GM23338 (cell line): ENCODE data around the gene GTF2F1. TPM values are rescaled to one million over a fixed set of nuclear protein-coding genes. Genes with fewer than 3 reads are reported as not detected.

ENCODE experiments used
- ATAC-seq: fragments of 200-7000 bp; cut with Tn5 transposase; 3 replicates; pipeline ENCODE4 v1.9.1; 2020
- DNase-seq: peaks from one replicate; pipeline ENCODE4 v3.0.0-alpha.2; 2015; ENCODE audit warnings: low spot score
- H2AFZ ChIP-seq: fragments of 200-600 bp; sonication (generic); 2 replicates; pipeline ENCODE4 v1.8.0; 2016; ENCODE audit warnings: antibody characterized with exemption, mild to moderate bottlenecking, moderate library complexity
- H3F3A ChIP-seq: fragments of 200-600 bp; sonication (generic); replicated peaks from 2 replicates; pipeline ENCODE4 v1.8.0; 2017; ENCODE audit warnings: antibody characterized with exemption, mixed run types, low read depth
- H3K27ac ChIP-seq: fragments of 200-600 bp; sonication (generic); 2 replicates; pipeline ENCODE4 v1.6.1; 2016; ENCODE audit warnings: low read depth
- H3K27me3 ChIP-seq: fragments of 200-600 bp; sonication (generic); 2 replicates; pipeline ENCODE4 v1.8.0; 2016; ENCODE audit warnings: mild to moderate bottlenecking, mixed run types, moderate library complexity; ENCODE audit not compliant: insufficient read depth
- H3K36me3 ChIP-seq: fragments of 200-600 bp; sonication (generic); 2 replicates; pipeline ENCODE4 v1.8.0; 2016; ENCODE audit warnings: mild to moderate bottlenecking; ENCODE audit not compliant: insufficient read depth
- H3K4me1 ChIP-seq: fragments of 200-600 bp; sonication (generic); 2 replicates; pipeline ENCODE4 v1.8.0; 2016; ENCODE audit warnings: mild to moderate bottlenecking, moderate library complexity; ENCODE audit not compliant: insufficient read depth
- H3K4me2 ChIP-seq: fragments of 200-600 bp; sonication (generic); 2 replicates; pipeline ENCODE4 v1.7.1; 2017; ENCODE audit warnings: mixed run types
- H3K4me3 ChIP-seq: fragments of 200-600 bp; sonication (generic); 2 replicates; pipeline ENCODE4 v1.6.1; 2016; ENCODE audit warnings: mixed run types
- H3K79me2 ChIP-seq: fragments of 200-600 bp; sonication (generic); replicated peaks from 2 replicates; pipeline ENCODE4 v1.8.0; 2017; ENCODE audit warnings: mild to moderate bottlenecking; ENCODE audit not compliant: insufficient read depth
- H3K9me2 ChIP-seq: fragments of 200-600 bp; sonication (generic); 2 replicates; pipeline ENCODE4 v1.8.0; 2017; ENCODE audit not compliant: insufficient read depth
- H4K20me1 ChIP-seq: fragments of 200-600 bp; sonication (generic); replicated peaks from 2 replicates; pipeline ENCODE4 v1.8.0; 2017; ENCODE audit warnings: mild to moderate bottlenecking; ENCODE audit not compliant: insufficient read depth
- H3K27ac Mint-ChIP-seq: 2 replicates; pipeline ENCODE4 v1.8.0; 2020; ENCODE audit warnings: inconsistent platforms, mild to moderate bottlenecking, moderate library complexity, mixed read lengths
- H3K27me3 Mint-ChIP-seq: 3 replicates; pipeline ENCODE4 v1.8.0; 2022; ENCODE audit warnings: low read depth, mild to moderate bottlenecking, moderate library complexity, mixed read lengths, inconsistent platforms; ENCODE audit not compliant: insufficient read depth, poor library complexity
- H3K36me3 Mint-ChIP-seq: 3 replicates; pipeline ENCODE4 v1.8.0; 2021; ENCODE audit warnings: low read depth, mild to moderate bottlenecking, inconsistent platforms, moderate library complexity, mixed read lengths
- H3K4me1 Mint-ChIP-seq: 3 replicates; pipeline ENCODE4 v1.8.0; 2020; ENCODE audit warnings: mild to moderate bottlenecking, inconsistent platforms, mixed read lengths
- H3K4me3 Mint-ChIP-seq: 3 replicates; pipeline ENCODE4 v1.8.0; 2021; ENCODE audit warnings: moderate library complexity, mild to moderate bottlenecking, inconsistent platforms, mixed read lengths
- H3K9me3 Mint-ChIP-seq: 3 replicates; pipeline ENCODE4 v1.8.0; 2020; ENCODE audit warnings: moderate library complexity, mild to moderate bottlenecking, inconsistent platforms, mixed read lengths
- CREB1 ChIP-seq: fragments of 250-450 bp; sonication (Bioruptor Pico); IDR thresholded peaks from 2 replicates; pipeline ENCODE4 v1.5.0; 2020; ENCODE audit warnings: low read depth, mild to moderate bottlenecking, moderate library complexity
- CTCF ChIP-seq, 2 experiments: fragments of 200-600 bp in 1 of 2; sonication (generic) in 1 of 2; conservative IDR thresholded peaks; 2 replicates each; pipeline versions ENCODE4 v1.5.1 to v1.6.1; 2016 to 2017; ENCODE audit warnings: antibody characterized with exemption in 2 of 2, low read depth in 2 of 2, mild to moderate bottlenecking in 2 of 2, moderate library complexity in 1 of 2
- EZH2phosphoT487 ChIP-seq: fragments of 200-600 bp; sonication (generic); IDR thresholded peaks from one replicate; pipeline ENCODE4 v1.8.1; 2018; ENCODE audit warnings: antibody characterized with exemption; ENCODE audit not compliant: unreplicated experiment
- JUNB ChIP-seq: IDR thresholded peaks from one replicate; pipeline ENCODE4 v1.6.1; 2016; ENCODE audit warnings: antibody characterized with exemption; ENCODE audit not compliant: unreplicated experiment
- POLR2AphosphoS5 ChIP-seq: IDR thresholded peaks from 2 replicates; pipeline ENCODE4 v1.6.1; 2016; ENCODE audit warnings: antibody characterized with exemption, low read depth
- ZNF462 ChIP-seq: fragments of 250-450 bp; sonication (Bioruptor Pico); IDR thresholded peaks from 2 replicates; pipeline ENCODE4 v1.5.0; 2020; ENCODE audit warnings: mild to moderate bottlenecking, moderate library complexity
- polyA plus RNA-seq: library from polyadenylated mRNA; unstranded; fragments of >200 nt; fragmentation: Nextera tagmentation; extraction: Ambion mirVana; gene quantifications from 2 replicates; pipeline ENCODE4 v1.2.1, GENCODE V29; 2016
- total RNA-seq: library from RNA; depleted of rRNA; stranded (reverse); fragments of >200 nt; shearing (Covaris generic); gene quantifications from 2 replicates; pipeline ENCODE4 v1.2.3, GENCODE V29; 2014

GTF2F1 gene
- total and polyA plus RNA-seq, 2 experiments from 2014 or later: 62.1 to 65.5 TPM

- H3K36me3 ChIP-seq: peaks cover 43% of the 10 kb centered on the region
Measured at GRCh38 chr19:6417713-6418561, 25.0 kb upstream of the GTF2F1 start.

GRCh38 chr19:6416658-6417405 is 23.9 kb upstream of the GTF2F1 start:
- Histone ChIP-seq H3K27me3 (no peaks in the 10 kb centered on the region), H3K27ac (no peak overlapping the region), H3K4me2 (no peak overlapping the region), H3K4me3 (no peak overlapping the region), H3K4me1 (peaks cover 10% of the 10 kb centered on the region), H2AFZ (no peak overlapping the region), H3K9me2 (no peaks in the 10 kb centered on the region), H4K20me1 (peaks cover 34% of the 10 kb centered on the region), H3F3A (peaks cover 24% of the 10 kb centered on the region), H3K79me2 (peaks cover 37% of the 10 kb centered on the region), H3K36me3 (peaks cover 38% of the 10 kb centered on the region)
- ATAC-seq: no peak
- no peak overlapping the region for H3K4me3 Mint-ChIP-seq
- DNase-seq: no peak
- peaks cover 88% of the 10 kb centered on the region for H3K36me3 Mint-ChIP-seq
- H3K9me3 Mint-ChIP-seq: no peaks in the 10 kb centered on the region; the same call in 2 of the 3 replicates
- peaks cover 21% of the 10 kb centered on the region for H3K4me1 Mint-ChIP-seq
- H3K27ac Mint-ChIP-seq: no peak overlapping the region
- H3K27me3 Mint-ChIP-seq: peaks cover 10% of the 10 kb centered on the region
- TF ChIP-seq ZNF462 (CRISPR knock-in tag) (no peak), EZH2phosphoT487 (no peak), POLR2AphosphoS5 (no peak), CREB1 (CRISPR knock-in tag) (no peak), JUNB (no peak)

More at GRCh38 chr19:6417713-6418561, 25.0 kb upstream of the GTF2F1 start:
- H3K27me3 Mint-ChIP-seq: peaks cover 10% of the 10 kb centered on the region
- H3K79me2 ChIP-seq: peaks cover 48% of the 10 kb centered on the region
- H3K4me3 ChIP-seq: no peak overlapping the region
- TF ChIP-seq CTCF (conservative IDR thresholded peaks at IDR 0.05; ENCODE audit: low read depth in 2 of 2) (peak; percentile 23 to 63; a peak in 3 of 4 replicates), POLR2AphosphoS5 (no peak)
- H3F3A ChIP-seq: peaks cover 23% of the 10 kb centered on the region; the same call in 1 of the 2 replicates
- no peak overlapping the region for H3K4me3 Mint-ChIP-seq
- DNase-seq: peak; percentile 48
- peak; percentile 32 for ATAC-seq
- H2AFZ ChIP-seq: no peak overlapping the region
- H3K36me3 Mint-ChIP-seq: peaks cover 95% of the 10 kb centered on the region
- H3K4me1 ChIP-seq: peaks cover 10% of the 10 kb centered on the region; the same call in 1 of the 2 replicates
- no peak overlapping the region for H3K4me2 ChIP-seq
- H3K27ac Mint-ChIP-seq: no peak overlapping the region
- no peaks in the 10 kb centered on the region for H3K27me3 ChIP-seq
- H3K27ac ChIP-seq: no peak overlapping the region
- peaks cover 25% of the 10 kb centered on the region for H3K4me1 Mint-ChIP-seq
- no peaks in the 10 kb centered on the region; the same call in 1 of the 3 replicates for H3K9me3 Mint-ChIP-seq
- peaks cover 44% of the 10 kb centered on the region for H4K20me1 ChIP-seq
- no peaks in the 10 kb centered on the region for H3K9me2 ChIP-seq
